ENCODE measurements around the gene DPM1.

The DPM1 gene

GRCh38 chr20:50953196-50953595 is 5.1 kb downstream of the DPM1 start:
- no peak for TF ChIP-seq CTCF (IDR thresholded peaks at IDR 0.05)
- H3K9me3 ChIP-seq = no peaks in the 10 kb centered on the region
- H3K27ac ChIP-seq = no peak overlapping the region
- intact Hi-C loops (cut with DNase I; ENCODE audit: low total_unique reads) = loop anchor here (10.0 kb wide), 1 partner anchor 502 kb away; no protein-coding TSS in a partner anchor
- H3K4me3 ChIP-seq = no peak overlapping the region
- no peak for DNase-seq
- peaks cover 0 to 29% (median 23%) of the 10 kb centered on the region in 4 donors for H3K4me1 ChIP-seq
- no peaks in the 10 kb centered on the region for H3K27me3 ChIP-seq
- H3K36me3 ChIP-seq = peaks cover 41 to 44% (median 43%) of the 10 kb centered on the region in 3 donors

GRCh38 chr20:50948132-50948785 is 10.1 kb downstream of the DPM1 start:
- intact Hi-C loops (cut with DNase I; ENCODE audit: low total_unique reads) = no loop called here
- Histone ChIP-seq H3K4me1 (no peaks in the 10 kb centered on the region), H3K27me3 (no peaks in the 10 kb centered on the region), H3K4me3 (no peak overlapping the region), H3K27ac (no peak overlapping the region), H3K36me3 (peaks cover 80 to 85% (median 83%) of the 10 kb centered on the region in 3 donors), H3K9me3 (no peaks in the 10 kb centered on the region)
- no peak for DNase-seq
- TF ChIP-seq CTCF (IDR thresholded peaks at IDR 0.05) = no peak

GRCh38 chr20:50943069-50943468 is 15.3 kb downstream of the DPM1 start:
- no peaks in the 10 kb centered on the region for H3K27me3 ChIP-seq
- H3K4me1 ChIP-seq = no peaks in the 10 kb centered on the region
- intact Hi-C loops (cut with DNase I; ENCODE audit: low total_unique reads) = no loop called here
- H3K4me3 ChIP-seq = no peak overlapping the region
- no peak overlapping the region for H3K27ac ChIP-seq
- H3K9me3 ChIP-seq = no peaks in the 10 kb centered on the region
- H3K36me3 ChIP-seq = peaks cover 76 to 95% (median 90%) of the 10 kb centered on the region in 3 donors
- no peak for DNase-seq
- TF ChIP-seq CTCF (IDR thresholded peaks at IDR 0.05) = no peak

- Histone ChIP-seq H3K36me3 (peaks cover 7 to 52% (median 45%) of the 10 kb centered on the region in 3 donors), H3K27ac (no peak overlapping the region), H3K4me1 (peaks cover 0 to 14% (median 10%) of the 10 kb centered on the region in 4 donors), H3K9me3 (no peaks in the 10 kb centered on the region), H3K4me3 (no peak overlapping the region), H3K27me3 (no peaks in the 10 kb centered on the region)
- no peak for DNase-seq
- no peak for TF ChIP-seq CTCF (IDR thresholded peaks at IDR 0.05)
- intact Hi-C loops (cut with DNase I; ENCODE audit: low total_unique reads) = no loop called here
Measured at GRCh38 chr20:50933589-50933988, 24.7 kb downstream of the DPM1 start.

GRCh38 chr20:50932691-50933280 is 25.5 kb downstream of the DPM1 start:
- no peak for DNase-seq
- TF ChIP-seq CTCF (IDR thresholded peaks at IDR 0.05) = no peak
- Histone ChIP-seq H3K27me3 (no peaks in the 10 kb centered on the region), H3K36me3 (peaks cover 7 to 44% (median 40%) of the 10 kb centered on the region in 3 donors), H3K4me3 (no peak overlapping the region), H3K9me3 (no peaks in the 10 kb centered on the region), H3K4me1 (peaks cover 0 to 17% (median 15%) of the 10 kb centered on the region in 4 donors), H3K27ac (peak overlapping the region in 1 of 2 donors; percentile 90)
- intact Hi-C loops (cut with DNase I; ENCODE audit: low total_unique reads) = no loop called here

All from tibial artery (tissue), 4 donors.